ENCODE measurements around the gene TMEM258. TPM values are rescaled to one million over a fixed set of nuclear protein-coding genes. Genes with fewer than 3 reads are reported as not detected.

TMEM258 gene
- total and polyA plus RNA-seq, 10 of the 15 experiments (the other 5 are each of a cell fraction or from before 2014, with no cell fraction given): 160 to 840 (median 326) TPM

DNA sequence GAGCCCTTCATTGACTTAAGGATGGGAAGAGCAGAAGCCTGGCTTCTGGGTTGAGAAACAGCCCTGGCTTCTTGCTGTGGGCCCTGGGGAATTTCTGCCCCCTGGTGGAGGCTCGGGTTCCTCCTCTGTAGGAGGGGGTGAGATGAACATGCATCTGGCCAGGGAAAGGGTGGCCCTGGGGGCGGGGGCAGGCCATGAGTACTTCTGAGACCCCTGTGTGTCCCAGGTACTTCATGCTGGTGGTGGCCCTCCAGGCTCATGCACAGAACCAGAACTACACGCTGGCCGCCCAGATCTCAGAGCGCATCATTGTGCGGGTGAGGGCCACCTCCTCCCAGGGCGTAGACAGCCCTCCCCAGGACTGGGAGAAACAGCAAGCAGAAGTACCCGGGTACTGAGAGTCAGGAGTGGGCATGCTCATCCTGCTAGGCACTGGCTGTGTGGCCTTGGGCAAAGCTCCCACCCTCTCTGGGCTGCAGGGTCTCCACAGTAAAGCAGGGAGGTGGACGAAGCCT, 15.8 kb downstream of the TMEM258 start (continued):
- 0 out of 3 replicates have a peak, but pooled peaks of 1 of the 2 experiments have one; percentile 15 for TF ChIP-seq EGR1 (IDR thresholded peaks at IDR 0.05; ENCODE audit: borderline replicate concordance in 1 of 2, low read depth in 2 of 2, low read length in 2 of 2)
- no peak for TF ChIP-seq MYC (IDR thresholded peaks at IDR 0.05; ENCODE audit: insufficient read depth, insufficient read length, insufficient replicate concordance, low read length, severe bottlenecking)
- no peak for TF ChIP-seq PML (IDR thresholded peaks at IDR 0.05; ENCODE audit: low read length)
- TF ChIP-seq REST (IDR thresholded peaks at IDR 0.05; ENCODE audit: low read depth, low read length): no peak
- TF ChIP-seq ZBED1 (IDR thresholded peaks at IDR 0.05; ENCODE audit: borderline replicate concordance): no peak
- peak; percentile 52; the same call in 1 of the 2 replicates for TF ChIP-seq RB1 (IDR thresholded peaks at IDR 0.05; ENCODE audit: borderline replicate concordance)
- TF ChIP-seq SIX5 (IDR thresholded peaks at IDR 0.05; ENCODE audit: low read depth, low read length, severe bottlenecking): no peak
- no peak for TF ChIP-seq ZNF274 (IDR thresholded peaks at IDR 0.05; ENCODE audit: insufficient read depth, insufficient read length)
- TF ChIP-seq STAT1 (conservative IDR thresholded peaks at IDR 0.05): no peak
- no peak for TF ChIP-seq RAD51 (IDR thresholded peaks at IDR 0.05)
- TF ChIP-seq ZNF384 (IDR thresholded peaks at IDR 0.05; ENCODE audit: borderline replicate concordance, low read depth, low read length): no peak
- peak; percentile 69 for TF ChIP-seq MEF2B (IDR thresholded peaks at IDR 0.05; ENCODE audit: partially characterized antibody, poor library complexity, severe bottlenecking)
- 0 out of 2 replicates have a peak, but pooled peaks have one; percentile 25 for TF ChIP-seq ESRRA (IDR thresholded peaks at IDR 0.05; ENCODE audit: low read length)
- no peak for TF ChIP-seq FOXK2 (IDR thresholded peaks at IDR 0.05)
- TF ChIP-seq SKIL (IDR thresholded peaks at IDR 0.05; ENCODE audit: low read depth, poor library complexity, severe bottlenecking): no peak
- TF ChIP-seq CEBPB (IDR thresholded peaks at IDR 0.05; ENCODE audit: borderline replicate concordance in 1 of 2, low read depth in 2 of 2, low read length in 2 of 2): no peak
- TF ChIP-seq FOS (IDR thresholded peaks at IDR 0.05; ENCODE audit: borderline replicate concordance, extremely low read depth, insufficient read length): no peak
- no peak for TF ChIP-seq POLR2A (IDR thresholded peaks at IDR 0.05; ENCODE audit: low read depth, low read length)
- no peak for TF ChIP-seq PAX8 (IDR thresholded peaks at IDR 0.05)
- no peak for TF ChIP-seq ZSCAN29 (IDR thresholded peaks at IDR 0.05)
- TF ChIP-seq, protein P1, sequence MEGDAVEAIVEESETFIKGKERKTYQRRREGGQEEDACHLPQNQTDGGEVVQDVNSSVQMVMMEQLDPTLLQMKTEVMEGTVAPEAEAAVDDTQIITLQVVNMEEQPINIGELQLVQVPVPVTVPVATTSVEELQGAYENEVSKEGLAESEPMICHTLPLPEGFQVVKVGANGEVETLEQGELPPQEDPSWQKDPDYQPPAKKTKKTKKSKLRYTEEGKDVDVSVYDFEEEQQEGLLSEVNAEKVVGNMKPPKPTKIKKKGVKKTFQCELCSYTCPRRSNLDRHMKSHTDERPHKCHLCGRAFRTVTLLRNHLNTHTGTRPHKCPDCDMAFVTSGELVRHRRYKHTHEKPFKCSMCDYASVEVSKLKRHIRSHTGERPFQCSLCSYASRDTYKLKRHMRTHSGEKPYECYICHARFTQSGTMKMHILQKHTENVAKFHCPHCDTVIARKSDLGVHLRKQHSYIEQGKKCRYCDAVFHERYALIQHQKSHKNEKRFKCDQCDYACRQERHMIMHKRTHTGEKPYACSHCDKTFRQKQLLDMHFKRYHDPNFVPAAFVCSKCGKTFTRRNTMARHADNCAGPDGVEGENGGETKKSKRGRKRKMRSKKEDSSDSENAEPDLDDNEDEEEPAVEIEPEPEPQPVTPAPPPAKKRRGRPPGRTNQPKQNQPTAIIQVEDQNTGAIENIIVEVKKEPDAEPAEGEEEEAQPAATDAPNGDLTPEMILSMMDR (IDR thresholded peaks at IDR 0.05 in 2 of 3, conservative IDR thresholded peaks at IDR 0.05 in 1 of 3; ENCODE audit: control insufficient read depth in 2 of 3, extremely low read depth in 1 of 3, insufficient read depth in 1 of 3, low read depth in 3 of 3, low read length in 3 of 3): peak; percentile 71 to 86 (median 83)
- TF ChIP-seq MYB (IDR thresholded peaks at IDR 0.05; ENCODE audit: borderline replicate concordance, low read depth, low read length): no peak
- TF ChIP-seq RFX5 (IDR thresholded peaks at IDR 0.05; ENCODE audit: low read depth, low read length): no peak
- no peak for TF ChIP-seq MXI1 (IDR thresholded peaks at IDR 0.05; ENCODE audit: low read depth, low read length)
- peak; percentile 80 for TF ChIP-seq RAD21 (IDR thresholded peaks at IDR 0.05; ENCODE audit: insufficient read depth, low read depth, low read length)

All from GM12878 (cell line).